OCI-LY7 (cell line): ENCODE results near the gene DCC. TPM values are rescaled to one million over a fixed set of nuclear protein-coding genes. Genes with fewer than 3 reads are reported as not detected.

ENCODE experiments used
- BruUV-seq: library from RNA; stranded (reverse); fragments of 400-500 nt; replicated peaks from 2 replicates; lab custom pipeline; 2021; lab: Mats Ljungman, UMichigan
- CTCF ChIA-PET: fragments of 300-600 bp; sonication (Branson Sonifier 250); formaldehyde crosslinking; loops from one replicate; lab custom pipeline; 2022; ENCODE audit warnings: antibody characterized with exemption; ENCODE audit not compliant: unreplicated experiment; lab: Charles Lee
- POLR2A ChIA-PET: fragments of 300-600 bp; sonication (Branson Sonifier 250); formaldehyde crosslinking; loops from one replicate; lab custom pipeline; 2022; ENCODE audit warnings: antibody characterized with exemption; lab: Charles Lee
- DNase-seq: peaks from one replicate; pipeline ENCODE4 v3.0.0-alpha.2; 2015; ENCODE audit warnings: low spot score
- H2AFZ ChIP-seq: fragments of 200-600 bp; sonication (generic), shearing (Covaris generic); 2 replicates; pipeline ENCODE4 v1.6.1; 2014; ENCODE audit warnings: mild to moderate bottlenecking, antibody characterized with exemption, low read length, moderate library complexity
- H3K27ac ChIP-seq: fragments of 200-600 bp; sonication (generic); 2 replicates; pipeline ENCODE4 v1.5.1; 2014; ENCODE audit warnings: mixed run types, low read depth, mild to moderate bottlenecking, moderate library complexity, low read length, inconsistent platforms; ENCODE audit not compliant: poor library complexity, severe bottlenecking
- H3K36me3 ChIP-seq: fragments of 200-600 bp; sonication (generic); 2 replicates; pipeline ENCODE4 v1.6.1; 2014; ENCODE audit warnings: mild to moderate bottlenecking, antibody characterized with exemption, low read length, moderate library complexity, mixed read lengths; ENCODE audit not compliant: insufficient read depth
- H3K4me1 ChIP-seq: fragments of 200-600 bp; sonication (generic); 2 replicates; pipeline ENCODE4 v1.5.1; 2014; ENCODE audit warnings: mild to moderate bottlenecking, low read length; ENCODE audit not compliant: insufficient read depth, poor library complexity, severe bottlenecking
- H3K4me2 ChIP-seq: fragments of 200-600 bp; sonication (generic); 2 replicates; pipeline ENCODE4 v1.6.1; 2014; ENCODE audit warnings: mild to moderate bottlenecking, low read length
- H3K4me3 ChIP-seq: fragments of 200-600 bp; sonication (generic); 2 replicates; pipeline ENCODE4 v1.5.1; 2014; ENCODE audit warnings: mild to moderate bottlenecking, low read depth, low read length; ENCODE audit not compliant: poor library complexity, severe bottlenecking
- H3K79me2 ChIP-seq: fragments of 200-600 bp; sonication (generic); 2 replicates; pipeline ENCODE4 v1.6.1; 2016; ENCODE audit warnings: low read depth, mild to moderate bottlenecking, low read length, moderate library complexity, mixed read lengths; ENCODE audit not compliant: insufficient read depth
- H3K9me2 ChIP-seq: fragments of 200-600 bp; sonication (generic); 2 replicates; pipeline ENCODE4 v1.6.1; 2016; ENCODE audit warnings: mild to moderate bottlenecking, low read length, mixed read lengths; ENCODE audit not compliant: insufficient read depth
- H3K9me3 ChIP-seq: fragments of 200-600 bp; sonication (generic); 2 replicates; pipeline ENCODE4 v1.6.1; 2014; ENCODE audit warnings: mild to moderate bottlenecking, mixed run types, low read length, mixed read lengths
- H4K20me1 ChIP-seq: fragments of 200-600 bp; sonication (generic); 2 replicates; pipeline ENCODE4 v1.6.1; 2014; ENCODE audit warnings: mild to moderate bottlenecking, antibody characterized with exemption, low read length, moderate library complexity, mixed read lengths; ENCODE audit not compliant: insufficient read depth
- EZH2phosphoT487 ChIP-seq: fragments of 200-600 bp; sonication (generic); IDR thresholded peaks from 2 replicates; pipeline ENCODE4 v1.6.1; 2018; ENCODE audit warnings: low read depth, borderline replicate concordance, mild to moderate bottlenecking, mixed run types, antibody characterized with exemption, low read length, moderate library complexity, mixed read lengths
- intact Hi-C: fragments of 100-400 bp; cut with micrococcal nuclease; formaldehyde crosslinking; loops from one replicate; pipeline ENCODE4 v1.10.0; 2022; ENCODE audit not compliant: unreplicated experiment
- total RNA-seq, 2 experiments: library from RNA; depleted of rRNA in 1 of 2; stranded (reverse); fragments of >200 nt in 1 of 2; shearing (Covaris generic) in 1 of 2; gene quantifications; 2 replicates each; pipeline ENCODE4 v1.2.3, GENCODE V29; 2014 to 2022
- TF ChIP-seq, protein P1 (sequence below): fragments of 200-600 bp; sonication (generic); conservative IDR thresholded peaks from 2 replicates; pipeline ENCODE4 v1.5.1; 2014; ENCODE audit warnings: mild to moderate bottlenecking, antibody characterized with exemption, low read length, moderate library complexity, mixed read lengths

The DCC gene
- total RNA-seq, 2 experiments from 2014 or later, result not detected

DNA sequence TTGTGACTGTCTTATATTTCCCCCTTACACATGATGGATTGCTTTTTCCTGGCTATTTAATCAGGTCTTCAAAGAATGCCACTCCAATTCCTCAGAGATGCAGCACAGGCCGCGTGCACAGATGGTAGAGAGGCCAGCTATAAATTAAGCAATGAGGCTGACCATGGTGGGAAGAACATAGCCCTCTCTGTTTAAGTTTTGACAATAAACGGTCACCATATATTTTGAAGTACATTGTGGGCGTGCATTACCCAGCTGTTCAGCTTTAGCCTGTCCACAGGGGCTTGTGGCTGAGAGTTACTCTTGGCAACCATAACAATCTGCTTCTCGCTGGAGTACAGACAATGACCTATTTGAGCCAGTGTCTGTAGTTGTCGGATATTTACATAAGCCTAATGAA lies 730.8 kb downstream of the DCC start:
- Histone ChIP-seq H4K20me1 (no peaks in the 10 kb centered on the region), H3K79me2 (no peaks in the 10 kb centered on the region), H3K4me3 (no peak overlapping the region), H3K4me2 (no peak overlapping the region), H3K36me3 (no peaks in the 10 kb centered on the region), H3K9me3 (no peaks in the 10 kb centered on the region), H2AFZ (no peak overlapping the region), H3K4me1 (no peaks in the 10 kb centered on the region), H3K27ac (no peak overlapping the region), H3K9me2 (no peaks in the 10 kb centered on the region)
- ChIA-PET CTCF (no interaction called here), POLR2A (no interaction called here)
- no TSS peak for BruUV-seq
- DNase-seq, result no peak
- intact Hi-C loops, result no loop called here
- TF ChIP-seq, protein P1, sequence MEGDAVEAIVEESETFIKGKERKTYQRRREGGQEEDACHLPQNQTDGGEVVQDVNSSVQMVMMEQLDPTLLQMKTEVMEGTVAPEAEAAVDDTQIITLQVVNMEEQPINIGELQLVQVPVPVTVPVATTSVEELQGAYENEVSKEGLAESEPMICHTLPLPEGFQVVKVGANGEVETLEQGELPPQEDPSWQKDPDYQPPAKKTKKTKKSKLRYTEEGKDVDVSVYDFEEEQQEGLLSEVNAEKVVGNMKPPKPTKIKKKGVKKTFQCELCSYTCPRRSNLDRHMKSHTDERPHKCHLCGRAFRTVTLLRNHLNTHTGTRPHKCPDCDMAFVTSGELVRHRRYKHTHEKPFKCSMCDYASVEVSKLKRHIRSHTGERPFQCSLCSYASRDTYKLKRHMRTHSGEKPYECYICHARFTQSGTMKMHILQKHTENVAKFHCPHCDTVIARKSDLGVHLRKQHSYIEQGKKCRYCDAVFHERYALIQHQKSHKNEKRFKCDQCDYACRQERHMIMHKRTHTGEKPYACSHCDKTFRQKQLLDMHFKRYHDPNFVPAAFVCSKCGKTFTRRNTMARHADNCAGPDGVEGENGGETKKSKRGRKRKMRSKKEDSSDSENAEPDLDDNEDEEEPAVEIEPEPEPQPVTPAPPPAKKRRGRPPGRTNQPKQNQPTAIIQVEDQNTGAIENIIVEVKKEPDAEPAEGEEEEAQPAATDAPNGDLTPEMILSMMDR, result no peak
- TF ChIP-seq EZH2phosphoT487, result no peak

DNA sequence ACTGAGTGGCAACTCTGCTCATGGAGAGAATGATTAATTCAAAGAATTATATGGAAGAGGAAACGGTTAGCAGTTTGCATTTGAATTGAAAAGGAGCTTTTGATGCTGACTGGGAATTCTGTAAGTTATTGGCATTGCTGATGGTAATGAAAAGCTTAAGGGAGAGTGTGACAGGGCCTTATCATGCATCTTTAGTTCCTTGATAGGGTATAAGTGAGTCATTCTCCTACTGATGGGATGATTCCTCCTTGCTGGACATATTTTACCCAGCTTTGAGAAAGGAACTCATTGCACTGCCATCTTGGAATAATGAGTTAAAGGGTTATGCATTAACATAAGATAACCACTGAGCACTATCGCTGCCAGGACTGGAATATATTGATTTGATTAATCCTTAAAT lies 740.7 kb downstream of the DCC start:
- Histone ChIP-seq H3K27ac (no peak overlapping the region), H2AFZ (no peak overlapping the region), H3K36me3 (no peaks in the 10 kb centered on the region), H4K20me1 (no peaks in the 10 kb centered on the region), H3K9me3 (no peaks in the 10 kb centered on the region), H3K9me2 (no peaks in the 10 kb centered on the region), H3K4me2 (no peak overlapping the region), H3K79me2 (no peaks in the 10 kb centered on the region), H3K4me3 (no peak overlapping the region), H3K4me1 (no peaks in the 10 kb centered on the region)
- no peak for DNase-seq
- intact Hi-C loops, result no loop called here
- no TSS peak for BruUV-seq
- TF ChIP-seq EZH2phosphoT487, result no peak
- TF ChIP-seq, protein P1, result no peak
- POLR2A ChIA-PET, result no interaction called here
- CTCF ChIA-PET, result no interaction called here

DNA sequence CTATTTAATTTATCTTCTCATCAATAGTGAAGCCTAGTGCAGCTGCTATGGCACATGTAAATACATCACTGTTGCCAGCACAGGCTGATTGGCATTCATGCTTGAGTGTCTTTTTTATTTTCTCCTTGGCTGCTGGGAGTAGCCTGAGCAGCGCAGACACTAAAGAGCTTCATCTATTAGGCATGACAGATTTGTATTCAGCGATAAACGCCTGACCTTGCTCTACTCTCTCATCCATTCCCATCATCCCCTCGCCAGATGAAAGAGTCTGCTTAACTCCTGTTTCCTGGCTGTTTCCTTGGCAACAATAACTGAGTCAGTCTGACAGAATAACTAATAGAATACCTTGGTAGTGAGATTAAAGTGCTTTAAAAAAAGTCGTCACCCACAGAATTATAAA lies 753.6 kb downstream of the DCC start:
- Histone ChIP-seq H4K20me1 (no peaks in the 10 kb centered on the region), H3K4me3 (no peak overlapping the region), H2AFZ (no peak overlapping the region), H3K27ac (no peak overlapping the region), H3K9me2 (no peaks in the 10 kb centered on the region), H3K4me1 (no peaks in the 10 kb centered on the region), H3K9me3 (no peaks in the 10 kb centered on the region), H3K4me2 (no peak overlapping the region), H3K36me3 (no peaks in the 10 kb centered on the region), H3K79me2 (no peaks in the 10 kb centered on the region)
- no peak for DNase-seq
- TF ChIP-seq, protein P1, result no peak
- no peak for TF ChIP-seq EZH2phosphoT487
- POLR2A ChIA-PET, result no interaction called here
- intact Hi-C loops, result no loop called here
- CTCF ChIA-PET, result no interaction called here
- BruUV-seq, result no TSS peak
